Panc1 (cell line): ENCODE results near the gene TBCB. TPM values are rescaled to one million over a fixed set of nuclear protein-coding genes. Genes with fewer than 3 reads are reported as not detected.
A peak's percentile ranks its signal among the peaks of the same experiment; 100 is the strongest.
"Not testable (repeated sequence)": the region's sequence is repeated elsewhere in the genome, so short reads cannot be mapped to it uniquely, and the experiment has no call there.

Experiments used
- ATAC-seq: fragments of 200-7000 bp; cut with Tn5 transposase; 2 replicates; pipeline ENCODE4 v1.9.1; 2020; ENCODE audit warnings: mild to moderate bottlenecking, moderate library complexity
- BruUV-seq: library from RNA; stranded (reverse); fragments of 400-500 nt; replicated peaks from 2 replicates; lab custom pipeline; 2021; lab: Mats Ljungman, UMichigan
- CTCF ChIA-PET: fragments of 300-600 bp; sonication (Branson Sonifier 250); formaldehyde crosslinking; loops from one replicate; lab custom pipeline; 2022; ENCODE audit warnings: antibody characterized with exemption; lab: Charles Lee
- POLR2A ChIA-PET: fragments of 300-600 bp; sonication (Branson Sonifier 250); formaldehyde crosslinking; loops from one replicate; lab custom pipeline; 2022; ENCODE audit warnings: antibody characterized with exemption; lab: Charles Lee
- DNase-seq: peaks from one replicate; pipeline ENCODE4 v3.0.0-alpha.2; 2010; ENCODE audit warnings: low read depth, low spot score
- H3K27ac ChIP-seq: 2 replicates; pipeline ENCODE4 v1.5.1; 2011; ENCODE audit warnings: mild to moderate bottlenecking, low read length, inconsistent platforms
- H3K27me3 ChIP-seq: fragments of 200-500 bp; sonication (Bioruptor generic); 2 replicates; pipeline ENCODE4 v1.6.0; 2014; ENCODE audit warnings: low read length, inconsistent platforms; ENCODE audit not compliant: control insufficient read depth, insufficient read depth
- H3K36me3 ChIP-seq: fragments of 200-500 bp; sonication (Bioruptor generic); 2 replicates; pipeline ENCODE4 v1.5.1; 2014; ENCODE audit warnings: inconsistent platforms, mild to moderate bottlenecking, low read length, moderate library complexity; ENCODE audit not compliant: control insufficient read depth, insufficient read depth
- H3K4me1 ChIP-seq: 2 replicates; pipeline ENCODE4 v1.5.1; 2011; ENCODE audit warnings: inconsistent platforms, mild to moderate bottlenecking, low read length, moderate library complexity; ENCODE audit not compliant: control insufficient read depth, insufficient read depth
- H3K4me3 ChIP-seq, 2 experiments: 2 replicates each; pipeline ENCODE4 v1.5.1; 2011 to 2012; ENCODE audit warnings: low read depth in 2 of 2, low read length in 2 of 2, mild to moderate bottlenecking in 2 of 2, inconsistent platforms in 1 of 2, moderate library complexity in 1 of 2
- H3K9me3 ChIP-seq: fragments of 200-500 bp; sonication (Bioruptor generic); 2 replicates; pipeline ENCODE4 v1.5.1; 2014; ENCODE audit warnings: low read depth, mild to moderate bottlenecking, inconsistent platforms, low read length, moderate library complexity; ENCODE audit not compliant: control insufficient read depth, insufficient read depth
- CTCF ChIP-seq: fragments of 450-650 bp; IDR thresholded peaks from 2 replicates; pipeline ENCODE4 v1.5.1; 2017; ENCODE audit warnings: mild to moderate bottlenecking
- POLR2AphosphoS5 ChIP-seq: IDR thresholded peaks from 2 replicates; pipeline ENCODE4 v1.6.1; 2012; ENCODE audit warnings: mild to moderate bottlenecking, low read depth, low read length, moderate library complexity
- REST ChIP-seq, 2 experiments: IDR thresholded peaks; 2 replicates each; pipeline ENCODE4 v1.6.1; 2011 to 2012; ENCODE audit warnings: low read depth in 2 of 2, control low read depth in 1 of 2, low read length in 1 of 2, mild to moderate bottlenecking in 1 of 2, moderate library complexity in 1 of 2; ENCODE audit not compliant: insufficient read depth in 1 of 2
- SIN3A ChIP-seq: IDR thresholded peaks from 2 replicates; pipeline ENCODE4 v1.6.1; 2012; ENCODE audit warnings: low read depth, mild to moderate bottlenecking, low read length, moderate library complexity, borderline replicate concordance; ENCODE audit not compliant: insufficient read depth
- TCF7L2 ChIP-seq: IDR thresholded peaks from 2 replicates; pipeline ENCODE4 v1.6.1; 2011; ENCODE audit warnings: mild to moderate bottlenecking, low read depth, low read length, inconsistent platforms
- in situ Hi-C: cut with HindIII; loops from 2 replicates; pipeline ENCODE4 v1.10.0; 2016; ENCODE audit warnings: low sequenced_read_pairs, low pct_unique_long_range_greater_than_20kb
- intact Hi-C: fragments of 100-400 bp; cut with micrococcal nuclease; formaldehyde crosslinking; loops from one replicate; pipeline ENCODE4 v1.10.0; 2022; ENCODE audit not compliant: unreplicated experiment
- total RNA-seq: library from RNA; stranded (reverse); gene quantifications from one replicate; pipeline ENCODE4 v1.2.1, GENCODE V29; 2021; ENCODE audit not compliant: unreplicated experiment

TBCB gene
- total RNA-seq, 1 experiment from 2014 or later: 496 TPM

- Histone ChIP-seq H3K4me1 (peaks cover 17% of the 10 kb centered on the region), H3K36me3 (peaks cover 9% of the 10 kb centered on the region; the same call in 1 of the 2 replicates), H3K9me3 (no peaks in the 10 kb centered on the region), H3K27me3 (no peaks in the 10 kb centered on the region), H3K4me3 (peak overlapping the region; percentile 60 to 77), H3K27ac (peak overlapping the region; percentile 94)
- TF ChIP-seq POLR2AphosphoS5 (no peak), TCF7L2 (no peak), CTCF (no peak), REST (IDR thresholded peaks at IDR 0.05; ENCODE audit: insufficient read depth in 1 of 2, low read depth in 2 of 2, low read length in 1 of 2) (no peak), SIN3A (no peak)
- ChIA-PET POLR2A (interaction anchor here (0.6 to 1.0 kb wide), 3 partner anchors 9 to 49 kb away, joined by 3 to 8 read pairs (median 5); partner anchors contain the start of gene POLR2I), CTCF (interaction anchor here (0.6 to 1.5 kb wide), 7 partner anchors 8 to 41 kb away, joined by 3 to 7 read pairs (median 4); partner anchors contain the start of genes CAPNS1 and POLR2I)
- DNase-seq: no peak
- BruUV-seq: no TSS peak
- in situ Hi-C loops (no loop called here), intact Hi-C loops (no loop called here)
- peak; percentile 10 for ATAC-seq
These were observed 13.1 kb downstream of the TBCB start for GRCh38 chr19:36128392-36128736.

- intact Hi-C loops, in situ Hi-C loops, H3K27me3 ChIP-seq, H3K36me3 ChIP-seq, H3K27ac ChIP-seq, BruUV-seq, ATAC-seq, H3K9me3 ChIP-seq, DNase-seq, H3K4me3 ChIP-seq, POLR2A ChIA-PET: not testable (repeated sequence)
- peaks cover 23% of the 10 kb centered on the region for H3K4me1 ChIP-seq
- CTCF ChIA-PET: interaction anchor here (0.6 kb wide), 1 partner anchor 51 kb away, joined by 5 read pairs; no protein-coding TSS in a partner anchor
These were observed 16.0 kb downstream of the TBCB start for GRCh38 chr19:36131221-36131620.

- intact Hi-C loops, in situ Hi-C loops: not testable (repeated sequence)
These were observed 19.6 kb downstream of the TBCB start for GRCh38 chr19:36134867-36135266.

More at GRCh38 chr19:36134867-36135266, 19.6 kb downstream of the TBCB start:
- BruUV-seq, ATAC-seq, H3K9me3 ChIP-seq, H3K27me3 ChIP-seq, H3K36me3 ChIP-seq, CTCF ChIA-PET, H3K4me3 ChIP-seq, DNase-seq, POLR2A ChIA-PET: not testable (repeated sequence)
- Histone ChIP-seq H3K4me1 (peaks cover 30% of the 10 kb centered on the region), H3K27ac (peak overlapping the region; percentile 19; the same call in 1 of the 2 replicates)
